PC-3 (cell line): Measurements from ENCODE around the gene PHTF2.

Source experiments
- CTCF ChIP-seq: fragments of 300-600 bp; sonication (generic); conservative IDR thresholded peaks from 2 replicates; pipeline ENCODE4 v1.5.1; 2017; ENCODE audit warnings: antibody characterized with exemption, low read depth, mild to moderate bottlenecking, low read length
- EZH2 ChIP-seq: fragments of 300-600 bp; sonication (generic); IDR thresholded peaks from one replicate; pipeline ENCODE4 v1.6.1; 2017; ENCODE audit warnings: antibody characterized with exemption, mild to moderate bottlenecking, low read length; ENCODE audit not compliant: unreplicated experiment
- EZH2phosphoT487 ChIP-seq: fragments of 300-600 bp; sonication (generic); IDR thresholded peaks from 2 replicates; pipeline ENCODE4 v1.6.1; 2018; ENCODE audit warnings: mild to moderate bottlenecking, antibody characterized with exemption, low read length, borderline replicate concordance

GRCh38 chr7:77931841-77932240 is 133.3 kb downstream of the PHTF2 start:
- TF ChIP-seq CTCF (no peak), EZH2phosphoT487 (no peak), EZH2 (no peak)
